Natural killer cell (primary cell): ENCODE results near the gene RABEPK. TPM values are rescaled to one million over a fixed set of nuclear protein-coding genes. Genes with fewer than 3 reads are reported as not detected.
"Not testable (repeated sequence)": the region's sequence is repeated elsewhere in the genome, so short reads cannot be mapped to it uniquely, and the experiment has no call there.

Source experiments
- ATAC-seq, 3 donors: fragments of 150-1000 bp in 2 of 3; fragments of 200-7000 bp in 1 of 3; cut with Tn5 transposase; 1 replicate in 1 of 3; 2 replicates in 2 of 3; pipeline ENCODE4 v1.10.0; 2021; ENCODE audit warnings: mild to moderate bottlenecking in 2 of 3, moderate library complexity in 2 of 3
- DNase-seq, 2 donors: peaks; one replicate each; pipeline versions ENCODE4 v3.0.0 to v3.0.0-alpha.2; 2013 to 2021; ENCODE audit warnings: mixed read lengths in 1 of 2
- H3K27ac ChIP-seq: one replicate; pipeline ENCODE4 v1.5.1; 2013; ENCODE audit warnings: mild to moderate bottlenecking, low read length
- H3K27me3 ChIP-seq: one replicate; pipeline ENCODE4 v1.6.1; 2013; ENCODE audit warnings: low read length; ENCODE audit not compliant: control insufficient read depth, insufficient read depth
- H3K36me3 ChIP-seq: one replicate; pipeline ENCODE4 v1.6.1; 2013; ENCODE audit warnings: low read length; ENCODE audit not compliant: control insufficient read depth, insufficient read depth
- H3K4me1 ChIP-seq: one replicate; pipeline ENCODE4 v1.6.1; 2013; ENCODE audit warnings: low read length; ENCODE audit not compliant: control insufficient read depth, insufficient read depth
- H3K4me3 ChIP-seq: one replicate; pipeline ENCODE4 v1.5.1; 2013; ENCODE audit warnings: low read length
- H3K9me3 ChIP-seq: one replicate; pipeline ENCODE4 v1.6.1; 2013; ENCODE audit warnings: low read length; ENCODE audit not compliant: control insufficient read depth, insufficient read depth
- H3K27ac Mint-ChIP-seq, 2 donors: one replicate each; pipeline ENCODE4 v1.8.0; 2022; ENCODE audit warnings: mild to moderate bottlenecking in 2 of 2, mixed read lengths in 2 of 2, moderate library complexity in 1 of 2
- H3K27me3 Mint-ChIP-seq, 2 donors: one replicate each; pipeline ENCODE4 v1.8.0; 2022; ENCODE audit warnings: low read depth in 2 of 2, mixed read lengths in 2 of 2
- H3K36me3 Mint-ChIP-seq: one replicate; pipeline ENCODE4 v1.8.0; 2022; ENCODE audit warnings: mixed read lengths
- H3K4me1 Mint-ChIP-seq, 2 donors: one replicate each; pipeline ENCODE4 v1.8.0; 2022; ENCODE audit warnings: mixed read lengths in 2 of 2
- H3K4me3 Mint-ChIP-seq: one replicate; pipeline ENCODE4 v1.8.0; 2022; ENCODE audit warnings: mild to moderate bottlenecking, moderate library complexity, mixed read lengths
- H3K9me3 Mint-ChIP-seq, 2 donors: one replicate each; pipeline ENCODE4 v1.8.0; 2022; ENCODE audit warnings: mixed read lengths in 2 of 2
- WGBS: methylation state at CpG from one replicate; pipeline ENCODE4 v1.1.7; 2013; ENCODE audit warnings: missing lambda C conversion rate; ENCODE audit not compliant: insufficient coverage; 5-methylcytosine and 5-hydroxymethylcytosine counted together
- intact Hi-C: fragments of 100-400 bp; cut with micrococcal nuclease; formaldehyde crosslinking; loops from one replicate; pipeline ENCODE4 v1.14.2; 2022
- total RNA-seq, 4 donors: library from RNA; stranded (reverse); fragments of 120-200 nt in 1 of 4; gene quantifications; one replicate each; pipeline versions ENCODE4 v1.2.3 to v1.2.4, GENCODE V29; 2013 to 2022
- TF ChIP-seq, protein P1 (sequence below): fragments of 200-600 bp; IDR thresholded peaks from one replicate; pipeline ENCODE4 v1.8.0; 2022; ENCODE audit warnings: antibody characterized with exemption

Gene RABEPK
- total RNA-seq, 3 donors from 2014 or later (not counting 1 experiment from before 2014, with no cell fraction given) = 10.6 to 13.1 (median 11.8) TPM

DNA sequence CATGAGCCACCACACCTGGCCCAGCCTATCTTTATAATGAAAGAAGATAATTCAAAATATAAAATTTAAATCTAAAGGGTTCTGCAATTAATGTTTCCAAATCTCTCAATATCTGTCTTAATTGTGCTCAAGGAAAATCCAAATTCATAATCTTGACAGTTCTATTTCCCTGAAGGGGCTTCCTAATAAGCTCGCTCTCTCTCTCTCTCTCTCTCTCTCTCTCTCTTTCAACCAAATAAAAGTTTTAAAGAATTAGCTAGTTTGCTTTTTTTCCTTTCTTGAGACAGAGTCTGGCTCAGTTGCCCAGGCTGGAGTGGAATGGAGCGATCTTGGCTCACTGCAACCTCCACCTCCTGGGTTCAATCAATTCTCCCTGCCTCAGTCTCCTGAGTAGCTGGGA, 43.8 kb upstream of the RABEPK start:
- Mint-ChIP-seq H3K27ac (no peak overlapping the region), H3K4me1 (peaks cover 12 to 14% of the 10 kb centered on the region in 2 donors), H3K36me3 (no peaks in the 10 kb centered on the region), H3K4me3 (no peak overlapping the region), H3K27me3 (no peaks in the 10 kb centered on the region), H3K9me3 (no peaks in the 10 kb centered on the region)
- Histone ChIP-seq H3K27me3 (no peaks in the 10 kb centered on the region), H3K36me3 (peaks cover 29% of the 10 kb centered on the region), H3K9me3 (no peaks in the 10 kb centered on the region), H3K4me1 (no peaks in the 10 kb centered on the region), H3K4me3 (no peak overlapping the region), H3K27ac (no peak overlapping the region)
- intact Hi-C loops = no loop called here
- WGBS = 100% methylated on average over 2 of the region's 2 CpGs
- ATAC-seq (no peak), DNase-seq (no peak)
- TF ChIP-seq, protein P1, sequence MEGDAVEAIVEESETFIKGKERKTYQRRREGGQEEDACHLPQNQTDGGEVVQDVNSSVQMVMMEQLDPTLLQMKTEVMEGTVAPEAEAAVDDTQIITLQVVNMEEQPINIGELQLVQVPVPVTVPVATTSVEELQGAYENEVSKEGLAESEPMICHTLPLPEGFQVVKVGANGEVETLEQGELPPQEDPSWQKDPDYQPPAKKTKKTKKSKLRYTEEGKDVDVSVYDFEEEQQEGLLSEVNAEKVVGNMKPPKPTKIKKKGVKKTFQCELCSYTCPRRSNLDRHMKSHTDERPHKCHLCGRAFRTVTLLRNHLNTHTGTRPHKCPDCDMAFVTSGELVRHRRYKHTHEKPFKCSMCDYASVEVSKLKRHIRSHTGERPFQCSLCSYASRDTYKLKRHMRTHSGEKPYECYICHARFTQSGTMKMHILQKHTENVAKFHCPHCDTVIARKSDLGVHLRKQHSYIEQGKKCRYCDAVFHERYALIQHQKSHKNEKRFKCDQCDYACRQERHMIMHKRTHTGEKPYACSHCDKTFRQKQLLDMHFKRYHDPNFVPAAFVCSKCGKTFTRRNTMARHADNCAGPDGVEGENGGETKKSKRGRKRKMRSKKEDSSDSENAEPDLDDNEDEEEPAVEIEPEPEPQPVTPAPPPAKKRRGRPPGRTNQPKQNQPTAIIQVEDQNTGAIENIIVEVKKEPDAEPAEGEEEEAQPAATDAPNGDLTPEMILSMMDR = no peak

DNA sequence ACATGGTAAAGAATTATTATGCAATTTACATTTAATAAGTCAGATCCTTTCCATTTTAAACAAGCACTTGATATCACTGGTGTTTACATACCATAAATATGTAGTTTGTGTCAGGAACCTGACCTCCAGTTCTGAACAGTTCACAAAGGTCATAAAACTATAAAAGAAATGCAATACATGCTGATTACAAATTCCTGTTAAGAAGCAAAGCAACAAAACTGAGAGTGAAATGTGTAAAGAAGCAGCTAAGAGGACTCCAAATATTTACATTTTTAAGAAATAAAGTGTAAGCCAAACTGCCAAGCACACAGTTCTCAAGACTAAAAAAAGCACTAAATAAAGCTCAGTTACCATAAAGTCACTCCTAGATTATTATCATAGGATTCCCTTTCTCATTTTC, 39.6 kb upstream of the RABEPK start:
- Mint-ChIP-seq H3K27ac (peak overlapping the region; percentile 9 to 39), H3K4me3 (no peak overlapping the region), H3K9me3 (no peaks in the 10 kb centered on the region), H3K36me3 (no peaks in the 10 kb centered on the region), H3K4me1 (peaks cover 12 to 15% of the 10 kb centered on the region in 2 donors), H3K27me3 (no peaks in the 10 kb centered on the region)
- DNase-seq = no peak
- no peaks in the 10 kb centered on the region for H3K27me3 ChIP-seq
- intact Hi-C loops = no loop called here
- ATAC-seq = no peak
- H3K4me1 ChIP-seq = no peaks in the 10 kb centered on the region
- H3K4me3 ChIP-seq = no peak overlapping the region
- no peaks in the 10 kb centered on the region for H3K9me3 ChIP-seq
- no peak overlapping the region for H3K27ac ChIP-seq
- H3K36me3 ChIP-seq = peaks cover 11% of the 10 kb centered on the region
- TF ChIP-seq, protein P1 = no peak

DNA sequence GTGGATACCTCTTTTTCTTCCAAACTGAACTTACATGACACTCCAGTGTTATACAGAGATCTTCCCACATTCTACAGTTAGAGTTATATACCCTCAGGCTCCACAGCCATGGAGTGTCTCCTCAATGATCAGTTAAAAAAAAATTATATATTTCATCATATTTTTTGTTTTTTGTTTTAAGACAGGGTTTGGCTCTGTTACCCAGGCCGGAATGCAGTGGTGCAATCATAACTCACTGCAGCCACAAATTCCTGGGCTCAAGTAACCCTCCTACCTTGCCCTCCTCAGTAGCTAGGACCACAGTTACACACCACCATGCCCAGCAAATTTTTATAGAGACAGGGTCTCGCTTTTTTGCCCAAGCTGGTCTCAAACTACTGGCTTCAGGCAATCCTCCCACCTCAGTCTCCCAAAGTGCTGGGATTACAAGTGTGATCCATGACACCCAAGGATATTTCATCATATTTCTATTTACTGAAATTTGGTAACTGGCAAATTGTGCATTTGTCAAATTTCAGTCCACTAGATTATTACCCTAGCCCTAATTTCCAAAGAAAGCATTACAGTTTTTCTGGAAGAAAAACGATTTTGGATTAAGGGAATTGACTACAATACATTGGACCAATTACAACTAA, 38.9 kb upstream of the RABEPK start:
- Mint-ChIP-seq H3K4me1 (peaks cover 12 to 15% of the 10 kb centered on the region in 2 donors), H3K36me3 (no peaks in the 10 kb centered on the region), H3K9me3 (no peaks in the 10 kb centered on the region), H3K27me3 (no peaks in the 10 kb centered on the region), H3K4me3 (no peak overlapping the region), H3K27ac (peak overlapping the region; percentile 9 to 39)
- DNase-seq = no peak
- Histone ChIP-seq H3K27ac (no peak overlapping the region), H3K4me3 (no peak overlapping the region), H3K4me1 (no peaks in the 10 kb centered on the region), H3K9me3 (no peaks in the 10 kb centered on the region), H3K27me3 (no peaks in the 10 kb centered on the region), H3K36me3 (peaks cover 11% of the 10 kb centered on the region)
- TF ChIP-seq, protein P1 = no peak
- intact Hi-C loops = no loop called here
- ATAC-seq = no peak
- 100% methylated on average over 2 of the region's 3 CpGs for WGBS

DNA sequence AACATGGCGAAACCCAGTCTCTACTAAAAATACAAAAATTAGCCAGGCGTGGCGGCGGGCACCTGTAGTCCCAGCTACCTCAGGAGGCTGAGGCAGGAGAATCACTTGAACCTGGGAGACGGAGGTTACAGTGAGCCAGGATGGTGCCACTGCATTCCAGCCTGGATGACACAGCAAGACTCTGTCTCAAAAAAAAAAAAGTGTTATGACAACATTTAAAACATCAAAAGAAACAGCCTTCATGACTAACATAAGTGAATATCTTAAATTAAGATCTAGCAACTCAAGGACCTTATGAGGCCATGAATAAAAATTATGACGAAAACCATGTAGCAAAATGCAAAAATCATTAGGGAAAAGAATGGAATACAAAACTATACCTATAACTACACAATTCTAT, 37.5 kb upstream of the RABEPK start:
- H3K36me3 Mint-ChIP-seq, H3K27ac ChIP-seq, H3K27me3 Mint-ChIP-seq, H3K4me1 ChIP-seq, H3K27ac Mint-ChIP-seq, ATAC-seq, intact Hi-C loops, H3K4me3 ChIP-seq, H3K9me3 ChIP-seq, H3K27me3 ChIP-seq, DNase-seq, H3K9me3 Mint-ChIP-seq, H3K36me3 ChIP-seq, H3K4me3 Mint-ChIP-seq: not testable (repeated sequence)
- WGBS = 99% methylated on average over 5 of the region's 6 CpGs
- H3K4me1 Mint-ChIP-seq = peaks cover 12 to 15% of the 10 kb centered on the region in 2 donors
